HG02943 (cell line): Measurements from ENCODE around the gene CARMIL1.

Experiments
- ATAC-seq: cut with Tn5 transposase; IDR thresholded peaks from one replicate; pipeline ENCODE4 v1.9.1; 2021; ENCODE audit warnings: mild to moderate bottlenecking, low read depth, moderate library complexity; ENCODE audit not compliant: unreplicated experiment

The CARMIL1 gene

DNA sequence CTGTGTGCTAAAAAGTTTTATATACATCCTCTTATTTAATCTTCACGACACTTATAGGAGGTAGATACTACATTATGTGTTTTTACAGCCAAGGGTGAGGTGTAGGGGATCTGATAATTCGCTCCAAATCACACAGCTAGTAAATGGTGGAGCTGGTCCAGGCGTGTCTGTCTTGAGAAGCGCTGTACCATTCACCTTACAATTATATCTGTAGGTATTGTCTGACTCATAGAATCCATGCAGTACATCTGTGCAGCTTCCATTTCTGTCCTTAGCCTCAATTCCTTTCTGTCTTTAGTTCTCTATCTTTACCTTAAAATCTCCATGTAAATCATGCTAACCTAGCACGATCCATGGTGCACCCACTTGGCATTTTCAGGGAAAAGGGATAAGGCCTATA, 120.7 kb downstream of the CARMIL1 start:
- ATAC-seq: no peak

- no peak for ATAC-seq
Measured at GRCh38 chr6:25401711-25402110, 122.5 kb downstream of the CARMIL1 start.

- no peak for ATAC-seq
Measured at GRCh38 chr6:25402125-25402524, 123.0 kb downstream of the CARMIL1 start.

DNA sequence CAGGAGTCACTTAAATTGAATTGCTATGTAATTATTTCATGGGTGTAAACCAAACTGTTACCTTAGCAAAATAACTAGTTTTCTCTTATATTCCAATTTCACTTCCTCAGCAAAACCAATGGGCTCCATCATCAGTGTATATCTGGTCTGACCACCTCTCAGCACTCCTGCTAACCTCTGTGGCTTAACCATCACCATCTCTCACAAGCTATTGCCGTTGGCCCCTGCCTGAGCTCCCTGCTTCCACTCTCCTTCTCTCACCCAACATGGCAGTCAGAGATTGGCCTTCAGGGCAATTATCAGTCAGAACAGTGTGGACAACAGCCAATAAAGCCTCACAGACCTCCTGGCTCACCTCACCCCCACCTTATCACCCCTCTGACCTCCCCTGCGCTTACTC, 124.0 kb downstream of the CARMIL1 start:
- no peak for ATAC-seq

- no peak for ATAC-seq
Measured at GRCh38 chr6:25404091-25404490, 124.9 kb downstream of the CARMIL1 start.

GRCh38 chr6:25404693-25405169, 125.6 kb downstream of the CARMIL1 start:
- ATAC-seq: peak; percentile 91

DNA sequence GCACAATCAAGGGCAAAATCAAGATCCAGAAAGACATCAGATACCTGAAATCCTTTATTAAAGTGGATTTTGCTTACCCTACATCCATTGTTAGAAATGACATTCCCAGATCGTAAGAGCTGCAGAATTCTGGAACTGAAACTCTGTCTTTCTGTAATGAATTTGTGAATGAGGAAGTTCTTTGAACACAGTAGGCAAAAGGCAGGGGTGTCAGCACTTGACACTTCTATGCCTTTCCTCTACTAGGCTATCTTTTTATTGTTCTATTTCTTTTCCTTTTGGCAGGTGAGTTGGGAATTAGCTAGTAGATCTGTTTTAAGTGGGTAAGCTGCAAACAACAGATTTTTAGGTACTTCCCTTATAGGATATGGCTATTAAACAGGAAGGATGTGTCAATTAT, 126.3 kb downstream of the CARMIL1 start:
- ATAC-seq: no peak

- ATAC-seq: no peak
Measured at GRCh38 chr6:25407431-25407830, 128.3 kb downstream of the CARMIL1 start.

DNA sequence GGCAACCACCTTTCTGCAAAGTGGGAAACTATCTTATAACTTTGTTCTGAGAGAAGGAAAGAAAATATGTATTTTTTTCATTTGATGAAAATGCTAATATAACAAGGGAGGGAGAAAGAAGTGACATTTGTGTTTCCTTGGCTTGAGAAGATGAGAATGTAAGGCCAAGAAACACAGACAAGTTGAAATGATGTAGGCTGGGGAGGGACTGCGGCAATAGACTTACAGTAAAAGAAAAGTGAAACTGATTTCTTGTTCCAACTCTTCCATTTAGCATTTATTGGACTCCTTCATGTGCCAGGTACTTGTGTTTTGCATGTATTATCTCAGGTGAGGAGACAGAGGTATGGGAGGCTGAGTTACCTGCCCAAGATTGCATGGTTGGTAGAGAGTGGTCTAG, 130.9 kb downstream of the CARMIL1 start:
- ATAC-seq: no peak

GRCh38 chr6:25411316-25411950, 132.3 kb downstream of the CARMIL1 start:
- ATAC-seq: no peak

DNA sequence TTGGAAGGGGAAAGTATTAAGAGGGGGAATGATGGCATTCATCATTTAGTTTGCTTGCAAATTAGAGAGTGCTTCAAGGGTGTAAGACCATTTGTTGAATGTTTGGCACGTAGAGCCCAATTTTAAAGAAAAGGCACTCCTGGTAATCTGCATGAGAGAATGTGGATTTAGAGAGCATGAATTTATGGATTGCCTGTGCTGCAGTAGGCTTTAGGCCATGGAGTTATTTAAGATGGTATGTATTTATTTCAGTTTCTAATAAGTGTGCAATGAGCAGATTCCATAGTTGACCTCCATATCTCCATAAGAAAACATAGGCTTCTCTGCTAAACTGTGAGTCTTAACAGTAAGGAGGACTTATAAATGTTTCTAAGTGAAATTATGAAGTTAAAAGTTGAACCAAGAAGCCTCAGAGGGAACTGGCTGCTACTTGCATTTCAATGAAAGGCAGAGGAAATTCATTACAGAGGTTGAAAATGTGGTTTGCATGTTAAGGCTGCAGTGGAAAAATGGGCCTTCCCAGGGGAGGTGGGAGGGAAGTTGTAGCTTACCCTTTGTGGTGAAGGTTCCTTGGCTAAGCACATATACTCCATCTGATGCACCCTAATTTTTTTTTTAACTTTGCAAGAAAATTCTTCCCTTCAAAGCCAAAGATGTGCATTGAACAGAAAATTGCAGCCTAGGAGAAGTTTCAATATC, 134.2 kb downstream of the CARMIL1 start:
- no peak for ATAC-seq

DNA sequence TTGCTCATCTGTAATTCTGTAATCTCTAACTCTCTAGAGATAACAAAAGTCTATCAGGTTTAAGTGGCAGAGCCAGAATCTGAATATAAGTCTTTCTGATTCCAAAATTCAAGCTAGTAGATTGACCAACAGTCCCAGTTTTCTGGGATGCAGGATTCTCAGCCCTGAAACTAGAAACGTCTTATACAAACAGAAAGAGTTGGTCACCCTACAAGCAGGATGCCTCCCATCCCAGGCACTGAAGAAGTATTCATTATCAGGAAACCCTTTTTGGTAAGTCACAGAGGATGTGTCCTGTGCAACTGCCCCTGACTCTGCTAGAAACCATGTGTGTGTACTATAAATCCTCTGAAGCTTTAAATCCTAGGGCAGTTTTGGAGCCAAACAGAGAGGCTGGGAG, 135.0 kb downstream of the CARMIL1 start:
- ATAC-seq: no peak

- ATAC-seq: no peak
Measured at GRCh38 chr6:25414755-25415154, 135.6 kb downstream of the CARMIL1 start.

DNA sequence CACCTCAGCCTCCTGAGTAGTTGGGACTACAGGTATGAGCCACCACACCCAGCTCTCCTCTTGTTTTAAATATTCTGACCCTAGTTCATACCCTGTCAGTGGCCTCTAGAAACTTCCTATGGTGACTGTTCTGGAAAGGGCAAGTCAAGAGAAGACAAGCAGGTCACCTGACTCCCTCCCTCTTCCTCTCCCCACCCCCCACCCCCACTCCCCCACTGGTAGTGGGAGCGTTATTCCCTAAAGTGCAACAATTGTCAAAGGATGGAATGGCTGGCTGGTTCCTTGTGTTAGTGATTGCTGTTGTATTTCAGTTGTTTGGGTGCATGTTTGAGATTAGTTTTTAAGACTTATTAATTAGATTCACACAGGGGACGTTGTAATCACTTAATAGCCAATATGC, 136.1 kb downstream of the CARMIL1 start:
- no peak for ATAC-seq

- ATAC-seq: no peak
Measured at GRCh38 chr6:25415701-25416100, 136.5 kb downstream of the CARMIL1 start.

DNA sequence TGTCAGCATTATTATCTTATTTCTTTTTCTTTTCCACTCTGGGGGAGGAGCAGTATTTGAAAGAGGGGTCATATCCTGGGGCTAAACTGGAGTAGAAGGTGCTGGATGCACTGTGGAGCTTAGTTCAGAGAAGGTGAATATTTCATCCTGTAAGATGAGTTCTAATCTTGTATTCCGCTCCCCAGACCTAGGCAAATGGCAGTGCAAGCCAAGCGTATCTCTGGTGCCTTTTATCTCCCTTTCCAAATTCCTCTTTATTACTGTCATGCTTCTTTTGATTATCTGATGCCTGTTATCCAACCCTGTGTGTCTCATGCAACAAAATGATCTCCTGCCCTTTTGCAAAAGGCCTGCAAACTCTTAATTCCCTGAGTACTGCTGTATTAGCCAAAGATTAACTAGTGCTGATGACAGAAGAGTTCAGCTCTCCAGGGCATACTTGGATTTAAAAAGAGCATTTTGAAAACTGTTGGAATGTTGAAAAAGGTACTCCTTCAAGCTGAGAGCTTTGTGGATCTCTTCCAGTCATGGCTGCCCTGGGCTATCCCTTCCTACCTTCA, 138.0 kb downstream of the CARMIL1 start:
- no peak for ATAC-seq

- no peak for ATAC-seq
Measured at GRCh38 chr6:25418454-25419052, 139.4 kb downstream of the CARMIL1 start.

- ATAC-seq: no peak
Measured at GRCh38 chr6:25419879-25420278, 140.7 kb downstream of the CARMIL1 start.

GRCh38 chr6:25423358-25423757, 144.2 kb downstream of the CARMIL1 start:
- no peak for ATAC-seq

DNA sequence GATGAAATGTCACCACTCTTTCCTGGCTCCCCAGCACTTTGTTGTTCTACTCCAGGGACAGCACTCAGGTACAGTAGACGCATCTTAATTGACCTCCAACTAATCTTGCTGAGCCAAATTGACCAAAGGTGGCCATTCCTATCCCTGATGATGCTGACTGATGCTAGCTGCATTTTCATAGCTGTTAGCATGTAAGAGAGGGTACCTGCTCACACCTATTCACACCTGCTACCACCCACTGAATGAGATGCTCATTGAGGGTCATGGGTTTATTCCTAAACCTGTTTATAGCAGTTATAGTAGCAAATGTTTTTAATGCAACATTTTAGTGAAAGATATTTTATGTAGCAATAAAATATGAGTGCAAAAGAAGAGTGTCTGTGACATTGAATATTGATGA, 145.1 kb downstream of the CARMIL1 start:
- no peak for ATAC-seq

- no peak for ATAC-seq
Measured at GRCh38 chr6:25427549-25427948, 148.4 kb downstream of the CARMIL1 start.
